GM12878 (cell line): ENCODE results near the gene FADS3. TPM values are rescaled to one million over a fixed set of nuclear protein-coding genes. Genes with fewer than 3 reads are reported as not detected.

Experiments
- DPF2 ChIP-seq: fragments of 450-650 bp; IDR thresholded peaks from 2 replicates; pipeline ENCODE4 v1.6.1; 2017; ENCODE audit warnings: mild to moderate bottlenecking
- IKZF1 ChIP-seq: fragments of 450-650 bp; conservative IDR thresholded peaks from 2 replicates; pipeline ENCODE4 v1.6.1; 2017; ENCODE audit warnings: antibody characterized with exemption, mild to moderate bottlenecking
- NRF1 ChIP-seq: conservative IDR thresholded peaks from 2 replicates; pipeline ENCODE4 v1.6.1; 2011; ENCODE audit warnings: mild to moderate bottlenecking, low read depth, low read length, improper control_type of control experiment
- SREBF2 ChIP-seq: IDR thresholded peaks from 2 replicates; pipeline ENCODE4 v1.6.1; 2012; ENCODE audit warnings: mild to moderate bottlenecking, low read length
- TCF12 ChIP-seq: IDR thresholded peaks from 2 replicates; pipeline ENCODE4 v1.6.1; 2011; ENCODE audit warnings: low read depth, mild to moderate bottlenecking, low read length
- ZNF24 ChIP-seq: fragments of 450-650 bp; IDR thresholded peaks from 2 replicates; pipeline ENCODE4 v1.6.1; 2017; ENCODE audit warnings: antibody characterized with exemption, mild to moderate bottlenecking
- ZNF384 ChIP-seq: IDR thresholded peaks from 2 replicates; pipeline ENCODE4 v1.6.1; 2012; ENCODE audit warnings: low read depth, mild to moderate bottlenecking, low read length, improper control_type of control experiment, borderline replicate concordance
- polyA plus RNA-seq, 11 experiments: library from polyadenylated mRNA; depleted of rRNA in 4 of 11; unstranded in 6 of 11; stranded (reverse) in 5 of 11; fragments of >200 nt; fragmentation: Nextera tagmentation in 4 of 11; fragmentation: Illumina TruSeq in 1 of 11; extraction: Ambion mirVana in 4 of 11; extraction: Trizol in 1 of 11; gene quantifications; 1 replicate in 1 of 11; 2 replicates in 10 of 11; pipeline versions ENCODE4 v1.2.1 to v1.2.3, GENCODE V29; 2011 to 2016; ENCODE audit warnings: inconsistent platforms in 2 of 11, missing spikeins in 2 of 11, low read depth in 1 of 11
- total RNA-seq, 4 experiments: library from RNA; depleted of rRNA in 3 of 4; stranded (reverse); fragments of >200 nt in 3 of 4; fragmentation: Illumina TruSeq in 1 of 4; extraction: Trizol in 1 of 4; gene quantifications; 2 replicates each; pipeline versions ENCODE4 v1.2.1 to v1.2.3, GENCODE V29; 2013 to 2021
- TF ChIP-seq, protein P1 (sequence below): fragments of 450-650 bp; formaldehyde crosslinking; IDR thresholded peaks from 2 replicates; pipeline ENCODE4 v1.4.0; 2022; ENCODE audit warnings: mild to moderate bottlenecking, moderate library complexity
- TF ChIP-seq, protein P2 (sequence below): fragments of 450-650 bp; IDR thresholded peaks from 2 replicates; pipeline ENCODE4 v1.6.1; 2016; ENCODE audit warnings: mild to moderate bottlenecking, moderate library complexity, borderline replicate concordance
- TF ChIP-seq, protein P3 (sequence below): IDR thresholded peaks from 2 replicates; pipeline ENCODE4 v1.6.1; 2012; ENCODE audit warnings: improper control_type of control experiment, low read depth, low read length; ENCODE audit not compliant: insufficient replicate concordance
- TF ChIP-seq, protein P4 (sequence below): fragments of 450-650 bp; IDR thresholded peaks from 2 replicates; pipeline ENCODE4 v1.6.1; 2017; ENCODE audit warnings: mild to moderate bottlenecking, low read depth, inconsistent platforms; ENCODE audit not compliant: poor library complexity, severe bottlenecking

The FADS3 gene
- total and polyA plus RNA-seq, 10 of the 15 experiments (the other 5 are each of a cell fraction or from before 2014, with no cell fraction given): 0.23 to 8.1 (median 4.2) TPM

DNA sequence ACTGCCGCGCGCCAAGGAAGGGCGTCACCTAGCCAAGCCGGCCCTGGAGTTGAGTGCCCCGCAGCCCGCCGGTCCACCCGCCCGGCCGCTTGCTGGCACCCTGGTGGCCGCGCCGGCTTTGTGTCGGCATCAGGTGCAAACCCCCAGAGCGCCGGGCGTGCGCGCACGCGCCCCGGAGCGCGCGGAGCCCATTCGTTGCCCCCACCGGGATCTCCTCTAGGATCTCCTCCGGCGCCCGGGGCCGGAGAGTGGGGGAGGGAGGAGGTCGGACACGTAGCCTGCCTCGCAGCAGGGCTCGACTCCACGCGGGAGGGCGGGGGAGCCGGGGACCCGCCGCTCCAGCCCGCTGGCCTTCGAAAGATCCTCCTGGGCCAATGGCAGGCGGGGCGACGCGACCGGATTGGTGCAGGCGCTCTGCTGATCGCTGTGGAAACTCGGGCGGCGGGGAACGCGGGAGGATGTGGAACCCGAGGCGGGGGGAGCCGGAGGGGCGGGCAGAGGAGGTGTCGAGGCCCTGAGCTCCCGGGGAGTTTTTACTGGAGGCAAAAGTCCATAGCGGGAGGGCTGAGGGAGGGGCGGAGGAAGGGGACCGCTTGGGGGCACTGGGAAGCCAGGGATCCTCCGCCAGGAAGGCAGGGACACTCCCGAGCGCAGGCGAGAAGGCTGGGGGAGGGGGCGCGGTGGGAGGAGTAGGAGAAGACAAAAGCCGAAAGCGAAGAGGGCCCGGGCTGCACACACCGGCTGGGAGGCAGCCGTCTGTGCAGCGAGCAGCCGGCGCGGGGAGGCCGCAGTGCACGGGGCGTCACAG lies 63.6 kb downstream of the FADS3 start, which contains the start of gene FADS2 (continued):
- TF ChIP-seq, protein P1, sequence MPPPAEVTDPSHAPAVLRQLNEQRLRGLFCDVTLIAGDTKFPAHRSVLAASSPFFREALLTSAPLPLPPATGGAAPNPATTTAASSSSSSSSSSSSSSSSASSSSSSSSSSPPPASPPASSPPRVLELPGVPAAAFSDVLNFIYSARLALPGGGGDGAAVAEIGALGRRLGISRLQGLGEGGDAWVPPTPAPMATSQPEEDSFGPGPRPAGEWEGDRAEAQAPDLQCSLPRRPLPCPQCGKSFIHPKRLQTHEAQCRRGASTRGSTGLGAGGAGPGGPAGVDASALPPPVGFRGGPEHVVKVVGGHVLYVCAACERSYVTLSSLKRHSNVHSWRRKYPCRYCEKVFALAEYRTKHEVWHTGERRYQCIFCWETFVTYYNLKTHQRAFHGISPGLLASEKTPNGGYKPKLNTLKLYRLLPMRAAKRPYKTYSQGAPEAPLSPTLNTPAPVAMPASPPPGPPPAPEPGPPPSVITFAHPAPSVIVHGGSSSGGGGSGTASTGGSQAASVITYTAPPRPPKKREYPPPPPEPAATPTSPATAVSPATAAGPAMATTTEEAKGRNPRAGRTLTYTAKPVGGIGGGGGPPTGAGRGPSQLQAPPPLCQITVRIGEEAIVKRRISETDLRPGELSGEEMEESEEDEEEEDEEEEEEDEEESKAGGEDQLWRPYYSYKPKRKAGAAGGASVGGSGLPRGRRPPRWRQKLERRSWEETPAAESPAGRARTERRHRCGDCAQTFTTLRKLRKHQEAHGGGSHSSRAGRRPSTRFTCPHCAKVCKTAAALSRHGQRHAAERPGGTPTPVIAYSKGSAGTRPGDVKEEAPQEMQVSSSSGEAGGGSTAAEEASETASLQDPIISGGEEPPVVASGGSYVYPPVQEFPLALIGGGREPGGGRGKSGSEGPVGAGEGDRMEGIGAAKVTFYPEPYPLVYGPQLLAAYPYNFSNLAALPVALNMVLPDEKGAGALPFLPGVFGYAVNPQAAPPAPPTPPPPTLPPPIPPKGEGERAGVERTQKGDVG (CRISPR knock-in tag): no peak
- TF ChIP-seq, protein P2, sequence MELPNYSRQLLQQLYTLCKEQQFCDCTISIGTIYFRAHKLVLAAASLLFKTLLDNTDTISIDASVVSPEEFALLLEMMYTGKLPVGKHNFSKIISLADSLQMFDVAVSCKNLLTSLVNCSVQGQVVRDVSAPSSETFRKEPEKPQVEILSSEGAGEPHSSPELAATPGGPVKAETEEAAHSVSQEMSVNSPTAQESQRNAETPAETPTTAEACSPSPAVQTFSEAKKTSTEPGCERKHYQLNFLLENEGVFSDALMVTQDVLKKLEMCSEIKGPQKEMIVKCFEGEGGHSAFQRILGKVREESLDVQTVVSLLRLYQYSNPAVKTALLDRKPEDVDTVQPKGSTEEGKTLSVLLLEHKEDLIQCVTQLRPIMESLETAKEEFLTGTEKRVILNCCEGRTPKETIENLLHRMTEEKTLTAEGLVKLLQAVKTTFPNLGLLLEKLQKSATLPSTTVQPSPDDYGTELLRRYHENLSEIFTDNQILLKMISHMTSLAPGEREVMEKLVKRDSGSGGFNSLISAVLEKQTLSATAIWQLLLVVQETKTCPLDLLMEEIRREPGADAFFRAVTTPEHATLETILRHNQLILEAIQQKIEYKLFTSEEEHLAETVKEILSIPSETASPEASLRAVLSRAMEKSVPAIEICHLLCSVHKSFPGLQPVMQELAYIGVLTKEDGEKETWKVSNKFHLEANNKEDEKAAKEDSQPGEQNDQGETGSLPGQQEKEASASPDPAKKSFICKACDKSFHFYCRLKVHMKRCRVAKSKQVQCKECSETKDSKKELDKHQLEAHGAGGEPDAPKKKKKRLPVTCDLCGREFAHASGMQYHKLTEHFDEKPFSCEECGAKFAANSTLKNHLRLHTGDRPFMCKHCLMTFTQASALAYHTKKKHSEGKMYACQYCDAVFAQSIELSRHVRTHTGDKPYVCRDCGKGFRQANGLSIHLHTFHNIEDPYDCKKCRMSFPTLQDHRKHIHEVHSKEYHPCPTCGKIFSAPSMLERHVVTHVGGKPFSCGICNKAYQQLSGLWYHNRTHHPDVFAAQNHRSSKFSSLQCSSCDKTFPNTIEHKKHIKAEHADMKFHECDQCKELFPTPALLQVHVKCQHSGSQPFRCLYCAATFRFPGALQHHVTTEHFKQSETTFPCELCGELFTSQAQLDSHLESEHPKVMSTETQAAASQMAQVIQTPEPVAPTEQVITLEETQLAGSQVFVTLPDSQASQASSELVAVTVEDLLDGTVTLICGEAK: no peak
- TF ChIP-seq DPF2: peak; percentile 78
- peak; percentile 87 for TF ChIP-seq IKZF1
- TF ChIP-seq, protein P3, sequence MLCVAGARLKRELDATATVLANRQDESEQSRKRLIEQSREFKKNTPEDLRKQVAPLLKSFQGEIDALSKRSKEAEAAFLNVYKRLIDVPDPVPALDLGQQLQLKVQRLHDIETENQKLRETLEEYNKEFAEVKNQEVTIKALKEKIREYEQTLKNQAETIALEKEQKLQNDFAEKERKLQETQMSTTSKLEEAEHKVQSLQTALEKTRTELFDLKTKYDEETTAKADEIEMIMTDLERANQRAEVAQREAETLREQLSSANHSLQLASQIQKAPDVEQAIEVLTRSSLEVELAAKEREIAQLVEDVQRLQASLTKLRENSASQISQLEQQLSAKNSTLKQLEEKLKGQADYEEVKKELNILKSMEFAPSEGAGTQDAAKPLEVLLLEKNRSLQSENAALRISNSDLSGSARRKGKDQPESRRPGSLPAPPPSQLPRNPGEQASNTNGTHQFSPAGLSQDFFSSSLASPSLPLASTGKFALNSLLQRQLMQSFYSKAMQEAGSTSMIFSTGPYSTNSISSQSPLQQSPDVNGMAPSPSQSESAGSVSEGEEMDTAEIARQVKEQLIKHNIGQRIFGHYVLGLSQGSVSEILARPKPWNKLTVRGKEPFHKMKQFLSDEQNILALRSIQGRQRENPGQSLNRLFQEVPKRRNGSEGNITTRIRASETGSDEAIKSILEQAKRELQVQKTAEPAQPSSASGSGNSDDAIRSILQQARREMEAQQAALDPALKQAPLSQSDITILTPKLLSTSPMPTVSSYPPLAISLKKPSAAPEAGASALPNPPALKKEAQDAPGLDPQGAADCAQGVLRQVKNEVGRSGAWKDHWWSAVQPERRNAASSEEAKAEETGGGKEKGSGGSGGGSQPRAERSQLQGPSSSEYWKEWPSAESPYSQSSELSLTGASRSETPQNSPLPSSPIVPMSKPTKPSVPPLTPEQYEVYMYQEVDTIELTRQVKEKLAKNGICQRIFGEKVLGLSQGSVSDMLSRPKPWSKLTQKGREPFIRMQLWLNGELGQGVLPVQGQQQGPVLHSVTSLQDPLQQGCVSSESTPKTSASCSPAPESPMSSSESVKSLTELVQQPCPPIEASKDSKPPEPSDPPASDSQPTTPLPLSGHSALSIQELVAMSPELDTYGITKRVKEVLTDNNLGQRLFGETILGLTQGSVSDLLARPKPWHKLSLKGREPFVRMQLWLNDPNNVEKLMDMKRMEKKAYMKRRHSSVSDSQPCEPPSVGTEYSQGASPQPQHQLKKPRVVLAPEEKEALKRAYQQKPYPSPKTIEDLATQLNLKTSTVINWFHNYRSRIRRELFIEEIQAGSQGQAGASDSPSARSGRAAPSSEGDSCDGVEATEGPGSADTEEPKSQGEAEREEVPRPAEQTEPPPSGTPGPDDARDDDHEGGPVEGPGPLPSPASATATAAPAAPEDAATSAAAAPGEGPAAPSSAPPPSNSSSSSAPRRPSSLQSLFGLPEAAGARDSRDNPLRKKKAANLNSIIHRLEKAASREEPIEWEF: no peak
- no peak for TF ChIP-seq ZNF384
- no peak for TF ChIP-seq TCF12
- TF ChIP-seq ZNF24: no peak
- peak; percentile 44; the same call in 1 of the 2 replicates for TF ChIP-seq SREBF2
- TF ChIP-seq, protein P4, sequence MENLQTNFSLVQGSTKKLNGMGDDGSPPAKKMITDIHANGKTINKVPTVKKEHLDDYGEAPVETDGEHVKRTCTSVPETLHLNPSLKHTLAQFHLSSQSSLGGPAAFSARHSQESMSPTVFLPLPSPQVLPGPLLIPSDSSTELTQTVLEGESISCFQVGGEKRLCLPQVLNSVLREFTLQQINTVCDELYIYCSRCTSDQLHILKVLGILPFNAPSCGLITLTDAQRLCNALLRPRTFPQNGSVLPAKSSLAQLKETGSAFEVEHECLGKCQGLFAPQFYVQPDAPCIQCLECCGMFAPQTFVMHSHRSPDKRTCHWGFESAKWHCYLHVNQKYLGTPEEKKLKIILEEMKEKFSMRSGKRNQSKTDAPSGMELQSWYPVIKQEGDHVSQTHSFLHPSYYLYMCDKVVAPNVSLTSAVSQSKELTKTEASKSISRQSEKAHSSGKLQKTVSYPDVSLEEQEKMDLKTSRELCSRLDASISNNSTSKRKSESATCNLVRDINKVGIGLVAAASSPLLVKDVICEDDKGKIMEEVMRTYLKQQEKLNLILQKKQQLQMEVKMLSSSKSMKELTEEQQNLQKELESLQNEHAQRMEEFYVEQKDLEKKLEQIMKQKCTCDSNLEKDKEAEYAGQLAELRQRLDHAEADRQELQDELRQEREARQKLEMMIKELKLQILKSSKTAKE: no peak
- no peak; the same call in 1 of the 2 replicates for TF ChIP-seq NRF1
